K562 (cell line): ENCODE results near the gene PCSK2.

Experiments
- CREB1 ChIP-seq, 2 experiments: sonication (generic) in 1 of 2; formaldehyde crosslinking in 1 of 2; IDR thresholded peaks; 2 replicates each; pipeline versions ENCODE4 v1.6.1 to v1.8.0; 2012 to 2022; ENCODE audit warnings: inconsistent platforms in 1 of 2, mild to moderate bottlenecking in 1 of 2, missing genetic modification reagents in 1 of 2, moderate library complexity in 1 of 2
- DPF2 ChIP-seq: fragments of 450-650 bp; IDR thresholded peaks from 2 replicates; pipeline ENCODE4 v1.6.1; 2016
- ZNF384 ChIP-seq: IDR thresholded peaks from 2 replicates; pipeline ENCODE4 v1.6.1; 2012; ENCODE audit warnings: low read depth, low read length, improper control_type of control experiment
- TF ChIP-seq, protein P1 (sequence below): fragments of 450-650 bp; IDR thresholded peaks from 2 replicates; pipeline ENCODE4 v1.7.0; 2016; ENCODE audit warnings: borderline replicate concordance

DNA sequence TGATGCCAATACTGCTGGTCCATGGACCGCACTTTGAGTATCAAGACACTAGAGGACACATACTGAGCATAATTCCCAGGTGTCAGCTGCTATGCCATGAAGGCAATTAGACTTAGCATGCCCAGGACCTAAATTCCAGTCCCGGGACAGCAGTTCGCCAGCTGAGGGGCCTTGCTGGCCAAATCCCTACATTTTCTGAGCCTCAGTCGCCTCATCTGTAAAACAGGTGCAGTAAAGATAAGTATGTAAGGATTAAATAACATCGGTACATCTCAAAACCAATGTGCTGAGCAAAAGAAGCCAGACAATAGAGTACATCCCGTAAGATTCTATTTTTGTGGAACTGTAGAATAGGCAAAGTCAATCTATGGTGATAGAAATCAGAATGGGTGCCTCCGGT, 303.3 kb downstream of the PCSK2 start:
- TF ChIP-seq ZNF384 (no peak), DPF2 (no peak), CREB1 (IDR thresholded peaks at IDR 0.05) (no peak), CREB1 (CRISPR knock-in tag; IDR thresholded peaks at IDR 0.05) (no peak)
- TF ChIP-seq, protein P1, sequence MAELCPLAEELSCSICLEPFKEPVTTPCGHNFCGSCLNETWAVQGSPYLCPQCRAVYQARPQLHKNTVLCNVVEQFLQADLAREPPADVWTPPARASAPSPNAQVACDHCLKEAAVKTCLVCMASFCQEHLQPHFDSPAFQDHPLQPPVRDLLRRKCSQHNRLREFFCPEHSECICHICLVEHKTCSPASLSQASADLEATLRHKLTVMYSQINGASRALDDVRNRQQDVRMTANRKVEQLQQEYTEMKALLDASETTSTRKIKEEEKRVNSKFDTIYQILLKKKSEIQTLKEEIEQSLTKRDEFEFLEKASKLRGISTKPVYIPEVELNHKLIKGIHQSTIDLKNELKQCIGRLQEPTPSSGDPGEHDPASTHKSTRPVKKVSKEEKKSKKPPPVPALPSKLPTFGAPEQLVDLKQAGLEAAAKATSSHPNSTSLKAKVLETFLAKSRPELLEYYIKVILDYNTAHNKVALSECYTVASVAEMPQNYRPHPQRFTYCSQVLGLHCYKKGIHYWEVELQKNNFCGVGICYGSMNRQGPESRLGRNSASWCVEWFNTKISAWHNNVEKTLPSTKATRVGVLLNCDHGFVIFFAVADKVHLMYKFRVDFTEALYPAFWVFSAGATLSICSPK = no peak
